ENCODE data around the gene LTBP3.

The LTBP3 gene

DNA sequence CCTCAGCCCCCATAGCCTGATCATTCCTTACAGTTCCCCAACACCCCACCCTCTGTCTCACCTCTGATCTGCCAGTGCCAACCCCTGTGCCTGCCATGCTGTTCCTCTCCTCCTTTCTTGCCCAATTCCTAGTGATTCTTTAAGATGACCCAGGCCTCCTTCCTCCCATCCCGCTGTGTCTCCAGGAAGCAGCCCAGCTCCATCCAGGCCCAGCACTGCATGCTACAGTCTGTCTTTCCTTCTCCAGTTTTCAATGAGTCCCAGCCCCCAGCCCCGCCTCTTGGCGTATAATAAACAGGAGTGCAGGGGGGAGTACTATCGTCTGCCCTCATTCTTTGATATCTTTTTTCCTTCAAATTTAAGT, 12.3 kb downstream of the LTBP3 start:
- DNase-seq: no peak
- in situ Hi-C loops (cut with HindIII; ENCODE audit: low pct_ligation_motif_present, low pct_unique_long_range_greater_than_20kb, low sequenced_read_pairs): no loop called here

DNA sequence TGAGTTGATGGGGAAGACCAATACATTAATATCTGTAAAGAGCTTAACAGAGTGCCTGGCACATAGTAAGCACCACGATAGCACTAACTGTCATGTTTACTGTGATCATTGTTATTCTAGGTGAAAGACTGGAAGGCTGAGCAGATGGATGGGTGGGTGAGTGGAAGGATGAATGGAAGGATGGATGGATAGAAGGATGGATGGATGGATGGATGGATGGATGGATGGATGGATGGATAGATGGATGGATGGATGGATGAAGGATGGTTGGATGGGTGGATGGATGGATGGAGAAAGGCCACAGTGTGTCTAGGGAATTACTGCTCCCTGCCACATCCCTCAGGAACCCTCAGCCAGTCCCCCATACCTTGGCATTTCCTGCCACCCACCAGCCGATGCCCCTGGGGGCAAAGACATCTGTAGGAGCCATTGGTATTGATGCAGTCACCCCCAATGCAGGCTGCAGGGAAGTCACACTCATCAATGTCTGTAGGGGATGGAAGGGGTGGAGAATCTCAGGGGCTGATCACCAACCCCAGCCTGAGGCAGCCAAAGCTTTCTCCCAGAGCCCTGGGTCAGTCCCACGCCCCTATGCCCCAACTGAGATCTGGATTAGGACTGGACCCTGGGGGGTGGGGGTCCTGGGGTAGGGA, 15.3 kb downstream of the LTBP3 start:
- no peak for DNase-seq
- in situ Hi-C loops (cut with HindIII; ENCODE audit: low pct_ligation_motif_present, low pct_unique_long_range_greater_than_20kb, low sequenced_read_pairs): no loop called here

DNA sequence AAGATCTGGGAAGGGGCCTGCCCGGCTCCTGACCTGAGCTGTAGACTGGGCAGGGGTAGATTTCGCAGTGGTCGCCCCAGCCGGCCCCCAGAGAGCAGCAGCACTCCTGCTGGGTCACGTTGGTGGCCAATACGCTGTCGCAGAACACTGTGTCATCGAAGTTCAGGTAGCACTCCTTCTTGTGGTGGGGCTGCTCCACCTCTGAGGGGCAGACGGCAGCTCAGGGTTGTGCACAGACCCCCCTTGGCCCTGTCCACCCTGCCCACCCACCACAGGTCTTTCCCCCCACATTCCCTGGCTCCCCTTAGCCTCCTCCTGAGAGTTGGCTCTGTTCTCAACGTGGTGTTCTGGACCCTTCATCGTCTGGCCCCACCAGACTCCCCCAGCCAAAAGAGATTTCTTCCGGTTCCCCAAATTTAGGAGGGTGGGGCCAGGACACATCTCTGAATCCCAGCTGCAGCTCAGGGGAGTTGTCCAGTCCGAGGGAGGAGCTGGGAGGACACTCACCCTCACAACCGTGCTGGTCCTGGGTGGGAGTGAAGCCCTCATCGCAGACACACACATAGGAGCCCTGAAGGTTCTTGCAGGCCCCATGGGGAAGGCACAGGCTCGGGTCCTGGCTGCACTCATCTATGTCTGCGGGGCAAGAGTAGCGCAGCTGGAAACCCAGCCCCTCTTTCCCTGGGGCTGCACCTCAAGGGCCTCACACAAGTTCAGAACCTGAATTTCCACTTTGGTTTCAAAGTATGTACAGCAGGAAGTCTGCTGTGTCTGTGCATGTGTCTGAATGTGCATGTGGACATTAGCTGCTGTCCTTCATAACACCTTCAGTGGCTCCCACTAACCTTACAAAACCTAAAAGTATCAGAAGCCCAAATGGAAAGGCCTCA, 16.8 kb downstream of the LTBP3 start:
- no peak for DNase-seq
- in situ Hi-C loops (cut with HindIII; ENCODE audit: low pct_ligation_motif_present, low pct_unique_long_range_greater_than_20kb, low sequenced_read_pairs): no loop called here

DNA sequence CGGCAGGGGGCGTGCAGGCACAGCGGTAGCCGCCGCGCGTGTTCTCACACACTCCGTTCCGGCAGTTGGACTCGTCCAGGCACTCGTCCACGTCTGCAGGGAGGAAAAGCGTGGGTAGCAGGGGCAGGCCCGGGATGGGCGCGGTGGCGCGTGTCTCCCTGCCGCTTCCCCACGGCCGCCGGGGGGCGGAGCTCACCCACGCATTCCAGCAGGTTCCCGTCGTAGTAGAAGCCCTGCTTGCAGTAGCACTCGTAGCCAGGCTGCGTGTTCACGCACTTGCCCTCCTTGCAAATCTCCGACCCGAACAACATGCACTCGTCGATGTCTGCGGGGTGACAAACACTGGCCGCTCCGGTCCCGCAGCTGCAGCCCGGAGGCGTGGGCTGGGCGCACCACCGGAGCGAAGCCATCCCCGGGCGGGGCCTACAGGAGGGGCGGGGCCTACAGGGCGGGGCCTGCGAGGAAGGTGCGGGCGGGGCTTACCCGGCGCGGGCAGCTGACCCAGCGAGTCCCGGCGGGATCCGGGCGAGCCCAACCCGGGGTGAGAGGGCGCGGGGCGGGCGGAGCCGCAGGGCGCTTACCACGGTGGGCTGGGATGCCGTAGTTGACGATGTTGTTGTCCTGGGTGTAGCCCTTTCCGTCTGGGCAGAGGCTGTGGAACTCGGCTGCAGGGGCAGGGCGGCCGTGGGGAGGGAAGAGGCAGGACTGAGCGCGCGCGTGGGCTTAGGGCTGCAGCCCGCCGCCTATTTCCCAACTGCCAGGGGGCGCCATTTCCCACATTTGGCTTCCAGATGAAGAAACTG, 17.7 kb downstream of the LTBP3 start:
- DNase-seq: peak; percentile 79
- in situ Hi-C loops (cut with HindIII; ENCODE audit: low pct_ligation_motif_present, low pct_unique_long_range_greater_than_20kb, low sequenced_read_pairs): no loop called here

DNA sequence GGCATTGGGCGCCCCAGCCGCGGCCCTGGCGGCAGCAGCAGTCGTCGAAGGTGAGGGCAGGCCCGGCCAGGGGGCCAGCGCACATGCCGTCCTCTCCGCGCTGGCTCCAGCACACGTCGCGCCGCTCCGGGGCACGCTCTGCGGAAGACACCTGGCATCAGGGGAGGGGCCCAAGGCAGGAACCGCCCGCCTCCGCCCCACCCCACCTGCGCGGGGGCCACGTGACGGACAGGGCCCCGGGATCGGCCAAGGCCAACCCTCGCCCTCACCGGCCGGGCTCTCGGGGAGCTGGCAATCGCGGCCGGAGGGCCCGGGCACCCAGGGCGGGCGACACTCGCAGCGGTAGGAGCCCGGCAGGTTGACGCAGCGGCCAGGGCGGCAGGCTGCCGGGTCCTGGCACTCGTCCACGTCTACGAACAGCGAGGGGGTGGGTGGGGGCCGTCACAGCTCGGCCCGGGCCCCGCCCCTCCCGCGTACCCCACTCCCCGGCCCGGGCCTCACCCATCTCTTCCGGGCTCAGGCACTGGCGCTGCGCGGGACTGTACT, 18.3 kb downstream of the LTBP3 start:
- in situ Hi-C loops (cut with HindIII; ENCODE audit: low pct_ligation_motif_present, low pct_unique_long_range_greater_than_20kb, low sequenced_read_pairs): no loop called here
- DNase-seq: no peak

DNA sequence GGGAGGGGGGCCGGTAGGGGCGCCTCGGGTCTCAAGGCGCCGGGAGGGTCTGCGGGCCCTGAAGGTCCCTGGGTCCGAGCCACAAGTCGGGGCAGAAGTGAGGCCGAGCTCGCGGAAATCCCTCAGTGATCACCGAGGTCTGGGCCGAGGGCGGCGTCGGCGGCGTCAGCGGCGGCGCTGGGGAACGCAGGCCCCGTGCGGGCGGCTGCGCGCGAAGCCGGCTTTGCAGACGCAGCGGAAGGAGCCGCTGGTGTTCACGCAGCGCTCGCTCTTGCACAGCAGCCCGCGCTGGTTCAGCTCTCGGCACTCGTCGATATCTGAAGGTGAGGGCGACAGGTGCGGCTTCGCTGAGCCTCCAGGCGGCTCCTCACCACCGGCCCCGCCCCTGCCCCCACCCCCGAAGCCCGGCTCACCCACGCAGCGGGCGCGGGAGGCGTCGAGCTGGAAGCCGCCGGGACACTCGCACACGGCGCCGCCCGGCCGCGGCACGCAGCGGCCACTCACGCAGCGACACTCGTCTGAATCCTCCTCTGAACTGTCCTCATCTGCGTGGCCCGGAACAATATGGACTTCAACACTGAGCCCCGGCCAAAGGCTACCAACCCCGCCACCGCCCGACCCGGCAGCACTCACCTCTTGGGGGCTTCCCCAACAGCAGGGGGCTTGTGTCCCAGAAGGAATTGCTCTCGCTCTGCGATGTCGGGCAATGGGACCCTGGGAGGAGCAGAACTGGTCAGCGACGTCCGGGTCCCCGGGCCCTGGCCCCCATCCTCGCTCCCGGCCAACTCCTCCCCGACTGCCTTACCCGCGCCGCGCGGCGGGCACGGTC, 19.0 kb downstream of the LTBP3 start:
- in situ Hi-C loops (cut with HindIII; ENCODE audit: low pct_ligation_motif_present, low pct_unique_long_range_greater_than_20kb, low sequenced_read_pairs): no loop called here
- no peak for DNase-seq

DNA sequence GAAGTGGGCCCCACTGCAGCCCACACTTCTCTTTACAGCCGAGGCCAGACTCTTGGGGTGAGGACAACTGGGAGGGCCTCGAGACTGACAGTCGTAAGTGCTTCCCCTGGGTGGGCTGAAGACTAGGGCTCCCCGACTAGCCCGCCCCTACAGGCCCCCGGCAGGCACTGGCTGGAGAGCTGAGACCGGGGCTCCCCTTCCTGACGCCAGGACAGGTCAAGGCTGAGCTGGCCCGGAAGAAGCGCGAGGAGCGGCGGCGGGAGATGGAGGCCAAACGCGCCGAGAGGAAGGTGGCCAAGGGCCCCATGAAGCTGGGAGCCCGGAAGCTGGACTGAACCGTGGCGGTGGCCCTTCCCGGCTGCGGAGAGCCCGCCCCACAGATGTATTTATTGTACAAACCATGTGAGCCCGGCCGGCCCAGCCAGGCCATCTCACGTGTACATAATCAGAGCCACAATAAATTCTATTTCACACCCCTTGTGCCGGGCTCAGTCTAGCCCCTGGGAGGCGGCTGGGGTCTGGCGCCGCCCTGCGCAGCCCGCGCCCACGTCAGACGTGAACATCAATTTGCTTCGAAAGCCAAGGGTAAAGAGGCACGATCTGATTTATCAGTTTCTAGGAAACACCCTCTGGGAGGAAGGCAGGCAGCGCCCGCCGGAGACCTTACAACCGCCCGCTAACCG, 19.8 kb downstream of the LTBP3 start:
- in situ Hi-C loops (cut with HindIII; ENCODE audit: low pct_ligation_motif_present, low pct_unique_long_range_greater_than_20kb, low sequenced_read_pairs): no loop called here
- no peak for DNase-seq

DNA sequence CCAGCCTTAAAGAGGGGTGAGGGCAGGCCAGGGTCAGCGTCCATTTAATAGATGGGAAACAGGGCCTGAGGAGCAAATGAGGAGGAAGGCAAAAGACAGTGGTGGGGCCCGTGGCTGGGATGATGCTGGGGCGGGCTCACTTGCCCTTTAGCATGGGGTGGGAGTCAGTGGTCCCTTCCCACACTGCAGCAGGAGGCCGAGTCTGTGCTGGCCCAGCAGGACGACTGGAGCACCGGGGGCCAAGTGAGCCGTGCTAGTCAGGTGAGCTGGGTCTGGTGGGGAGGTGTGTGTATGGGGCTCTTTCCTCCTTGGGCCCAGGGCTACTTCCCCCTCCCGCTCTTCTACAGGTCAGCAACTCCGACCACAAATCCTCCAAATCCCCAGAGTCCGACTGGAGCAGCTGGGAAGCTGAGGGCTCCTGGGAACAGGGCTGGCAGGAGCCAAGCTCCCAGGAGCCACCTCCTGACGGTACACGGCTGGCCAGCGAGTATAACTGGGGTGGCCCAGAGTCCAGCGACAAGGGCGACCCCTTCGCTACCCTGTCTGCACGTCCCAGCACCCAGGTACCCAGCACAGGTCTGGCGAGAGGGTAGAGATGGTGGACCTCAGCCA, 20.4 kb downstream of the LTBP3 start:
- DNase-seq: no peak
- in situ Hi-C loops (cut with HindIII; ENCODE audit: low pct_ligation_motif_present, low pct_unique_long_range_greater_than_20kb, low sequenced_read_pairs): no loop called here

DNA sequence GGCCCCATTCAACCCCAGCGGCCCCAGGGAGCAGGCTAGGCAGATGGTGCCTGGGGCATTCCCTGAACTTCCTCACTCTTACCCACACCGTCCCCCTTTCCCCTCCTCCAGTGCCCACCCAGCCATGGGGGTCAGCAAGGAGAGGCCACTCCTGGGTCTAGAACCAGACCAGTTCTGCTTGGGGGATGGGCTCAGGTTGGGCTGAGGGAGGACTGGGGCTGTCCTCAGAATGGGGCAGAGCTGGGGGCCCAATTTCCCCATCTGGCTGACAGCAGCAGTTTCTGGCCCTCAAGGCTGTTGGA, 20.9 kb downstream of the LTBP3 start:
- in situ Hi-C loops (cut with HindIII; ENCODE audit: low pct_ligation_motif_present, low pct_unique_long_range_greater_than_20kb, low sequenced_read_pairs): no loop called here
- no peak for DNase-seq

DNA sequence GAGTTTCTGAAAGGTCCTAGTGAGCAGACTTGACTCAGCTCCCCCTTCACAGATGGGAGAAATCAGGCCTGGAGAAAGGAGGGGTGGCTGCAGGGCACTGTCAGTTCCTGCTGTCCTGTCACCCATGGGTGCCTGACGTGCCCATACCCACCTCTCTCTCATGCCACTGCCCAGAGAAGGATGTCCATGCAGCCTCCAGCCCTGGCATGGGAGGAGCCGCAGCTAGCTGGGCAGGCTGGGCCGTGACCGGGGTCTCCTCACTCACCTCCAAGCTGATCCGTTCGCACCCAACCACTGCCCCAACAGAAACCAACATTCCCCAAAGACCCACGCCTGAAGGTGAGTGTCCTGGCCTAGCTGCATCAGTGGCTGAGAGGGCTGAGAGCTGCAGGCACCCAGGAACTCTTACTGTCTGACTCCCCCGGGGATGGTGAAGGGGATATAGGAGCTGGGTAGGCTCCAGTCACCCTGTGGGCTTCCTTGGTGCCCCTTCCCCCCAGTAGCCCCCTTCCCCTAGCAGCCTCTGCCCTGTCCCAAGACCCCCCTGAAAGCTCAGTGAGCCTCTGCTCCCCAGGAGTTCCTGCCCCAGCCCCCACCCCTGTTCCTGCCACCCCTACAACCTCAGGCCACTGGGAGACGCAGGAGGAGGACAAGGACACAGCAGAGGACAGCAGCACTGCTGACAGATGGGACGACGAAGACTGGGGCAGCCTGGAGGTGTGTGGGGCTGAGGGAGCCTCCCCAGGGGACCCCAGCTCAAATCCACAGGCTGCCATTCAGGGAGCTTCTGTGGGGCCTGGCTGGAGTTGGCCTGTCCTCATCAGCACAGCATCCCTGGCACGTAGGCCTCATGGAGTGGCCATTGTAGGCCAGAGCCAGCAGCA, 21.5 kb downstream of the LTBP3 start:
- in situ Hi-C loops (cut with HindIII; ENCODE audit: low pct_ligation_motif_present, low pct_unique_long_range_greater_than_20kb, low sequenced_read_pairs): no loop called here
- DNase-seq: no peak

DNA sequence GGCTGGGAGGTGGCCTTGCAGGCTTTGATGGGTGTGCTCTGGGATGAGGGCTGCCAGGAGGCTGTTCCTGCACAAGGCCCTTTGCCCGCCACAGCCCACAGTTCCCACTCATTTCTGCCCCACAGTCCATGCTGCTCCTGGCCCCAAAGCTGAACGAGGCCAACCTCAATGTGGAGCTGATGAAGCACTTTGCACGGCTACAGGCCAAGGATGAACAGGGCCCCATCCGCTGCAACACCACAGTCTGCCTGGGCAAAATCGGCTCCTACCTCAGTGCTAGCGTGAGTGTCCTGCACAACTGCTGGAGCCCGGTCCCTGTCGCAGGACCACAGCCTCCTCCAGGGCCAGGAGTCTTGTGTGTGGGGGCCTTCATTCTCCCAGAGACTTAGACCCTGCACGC, 23.1 kb downstream of the LTBP3 start:
- DNase-seq: no peak
- in situ Hi-C loops (cut with HindIII; ENCODE audit: low pct_ligation_motif_present, low pct_unique_long_range_greater_than_20kb, low sequenced_read_pairs): no loop called here

DNA sequence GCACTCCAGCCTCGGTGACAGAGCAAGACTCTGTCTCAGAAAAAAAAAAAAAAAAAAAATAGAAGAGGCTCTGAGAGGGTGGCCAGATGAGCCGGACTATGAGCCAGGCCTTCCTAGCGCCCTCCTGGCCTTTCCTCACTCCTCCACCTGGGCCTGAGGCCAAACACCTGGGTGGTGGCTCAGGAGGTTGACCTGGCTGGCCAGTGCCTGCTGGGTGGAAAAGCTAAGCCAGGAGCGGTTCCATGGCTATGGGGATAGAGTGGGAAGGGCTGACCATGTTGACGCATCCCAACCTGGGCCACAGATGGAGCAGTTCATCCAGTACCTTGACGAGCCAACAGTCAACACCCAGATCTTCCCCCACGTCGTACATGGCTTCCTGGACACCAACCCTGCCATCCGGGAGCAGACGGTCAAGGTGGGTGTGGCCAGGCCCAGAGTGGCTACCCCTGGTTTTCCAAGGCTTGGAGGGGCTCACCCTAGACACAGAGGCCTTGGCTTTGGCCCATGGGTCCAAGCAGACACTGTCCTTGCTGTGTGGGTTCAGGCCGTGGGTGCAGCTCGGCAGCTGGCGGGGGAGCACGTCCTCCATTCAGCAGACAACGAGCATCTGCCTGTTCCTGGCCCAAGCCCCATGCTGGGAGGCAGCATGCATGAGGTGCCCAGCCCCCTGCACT, 25.6 kb downstream of the LTBP3 start:
- DNase-seq: no peak
- in situ Hi-C loops (cut with HindIII; ENCODE audit: low pct_ligation_motif_present, low pct_unique_long_range_greater_than_20kb, low sequenced_read_pairs): no loop called here

DNA sequence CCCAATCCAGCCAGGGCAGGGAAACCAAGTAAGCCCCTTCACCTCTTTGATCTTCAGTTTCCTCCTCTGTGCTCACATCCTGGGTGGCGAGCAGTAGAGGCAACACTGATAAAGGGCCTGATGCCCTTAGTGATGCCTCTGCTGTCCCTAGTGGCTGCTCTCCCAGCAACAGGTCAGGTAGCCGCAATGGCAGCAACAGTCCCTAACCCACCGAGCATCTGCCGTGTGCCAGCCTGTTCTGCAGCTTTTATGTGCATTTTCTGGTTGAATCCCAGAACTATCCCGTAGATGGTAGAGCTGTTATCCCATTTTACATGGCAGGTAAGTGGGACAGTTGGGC, 28.0 kb downstream of the LTBP3 start:
- in situ Hi-C loops (cut with HindIII; ENCODE audit: low pct_ligation_motif_present, low pct_unique_long_range_greater_than_20kb, low sequenced_read_pairs): no loop called here
- no peak for DNase-seq

DNA sequence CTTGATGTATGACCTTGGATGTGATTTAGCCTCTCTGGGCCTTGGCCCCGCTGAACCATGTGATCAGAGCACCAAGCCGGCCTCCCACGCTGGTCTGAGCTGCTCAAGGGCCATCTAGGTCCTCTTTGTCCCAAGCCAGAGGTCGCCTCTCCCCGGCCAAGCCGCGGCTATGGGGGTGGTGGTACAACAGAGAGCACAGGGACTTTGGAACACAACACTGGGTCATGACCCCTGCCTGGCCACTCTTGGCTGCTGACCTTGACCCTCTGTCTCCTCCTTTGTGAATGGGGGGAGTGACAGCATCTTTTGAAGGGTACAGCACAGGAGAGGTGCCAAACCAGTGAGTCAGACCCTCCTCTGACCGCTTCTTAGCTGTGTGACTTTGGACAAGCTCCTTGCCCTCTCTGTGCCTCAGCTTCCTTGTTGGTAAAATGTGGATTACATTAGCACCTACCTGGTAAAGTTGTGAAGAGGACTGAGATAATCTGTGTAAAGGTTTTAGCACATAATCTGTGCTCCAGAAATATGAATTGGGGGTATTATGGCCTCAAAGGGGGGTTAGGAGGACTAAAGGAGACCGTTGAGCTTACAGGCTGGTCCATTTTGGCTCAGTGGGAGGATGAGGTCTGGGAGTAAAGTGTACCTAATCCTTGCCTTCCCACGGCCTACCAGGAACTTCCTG, 28.5 kb downstream of the LTBP3 start:
- no peak for DNase-seq
- in situ Hi-C loops (cut with HindIII; ENCODE audit: low pct_ligation_motif_present, low pct_unique_long_range_greater_than_20kb, low sequenced_read_pairs): no loop called here

DNA sequence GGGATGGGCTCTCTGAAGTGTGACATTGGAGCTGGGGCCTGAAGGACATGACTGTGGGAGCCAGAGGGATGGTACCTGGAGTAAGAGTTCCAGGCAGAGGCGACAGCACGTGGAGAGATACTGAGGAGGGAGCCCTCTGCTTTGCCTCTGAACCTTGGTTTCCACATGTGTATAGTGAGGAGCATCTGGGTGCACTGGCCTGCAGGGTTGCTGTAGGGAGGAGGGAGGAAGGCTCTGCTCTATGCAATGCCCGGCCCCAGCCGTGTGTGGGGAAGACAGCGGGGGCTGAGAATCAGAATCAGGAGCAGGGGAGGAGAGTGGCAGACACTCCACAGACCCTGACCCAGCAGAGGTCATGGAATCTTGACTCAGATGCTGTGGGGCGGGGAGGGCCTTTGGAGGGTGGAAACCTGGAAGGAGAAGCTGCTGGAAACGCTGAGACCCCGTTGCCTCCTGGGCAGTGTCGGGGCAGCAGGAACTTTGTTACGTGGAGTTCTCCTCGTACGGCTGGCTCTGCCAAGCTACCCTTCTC, 29.3 kb downstream of the LTBP3 start:
- DNase-seq: no peak
- in situ Hi-C loops (cut with HindIII; ENCODE audit: low pct_ligation_motif_present, low pct_unique_long_range_greater_than_20kb, low sequenced_read_pairs): no loop called here

DNA sequence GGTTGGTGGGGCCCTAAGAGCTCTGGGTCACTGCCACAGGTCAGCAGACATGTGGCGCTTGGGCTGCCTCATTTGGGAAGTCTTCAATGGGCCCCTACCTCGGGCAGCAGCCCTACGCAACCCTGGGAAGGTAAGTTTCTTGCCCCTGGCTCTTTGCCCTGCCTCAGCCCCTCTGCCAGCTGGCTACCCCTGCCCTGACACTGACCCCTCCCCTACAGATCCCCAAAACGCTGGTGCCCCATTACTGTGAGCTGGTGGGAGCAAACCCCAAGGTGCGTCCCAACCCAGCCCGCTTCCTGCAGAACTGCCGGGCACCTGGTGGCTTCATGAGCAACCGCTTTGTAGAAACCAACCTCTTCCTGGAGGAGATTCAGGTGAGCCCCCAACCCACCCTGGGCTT, 31.4 kb downstream of the LTBP3 start:
- no peak for DNase-seq
- in situ Hi-C loops (cut with HindIII; ENCODE audit: low pct_ligation_motif_present, low pct_unique_long_range_greater_than_20kb, low sequenced_read_pairs): no loop called here

Data from ACHN (cell line).